SK-N-SH (cell line): ENCODE results near the gene SLC36A4. TPM values are rescaled to one million over a fixed set of nuclear protein-coding genes. Genes with fewer than 3 reads are reported as not detected.

Experiments used
- CTCF ChIA-PET: fragments of 300-600, 350-600 bp; formaldehyde crosslinking; extraction: SDS; loops from one replicate; lab custom pipeline; 2021; lab: Yijun Ruan, JAX
- POLR2A ChIA-PET: fragments of 350-600 bp; sonication (Branson Sonifier 250); formaldehyde crosslinking; extraction: SDS; loops from one replicate; lab custom pipeline; 2020; ENCODE audit warnings: antibody characterized with exemption, inconsistent platforms; lab: Yijun Ruan, JAX
- DNase-seq: peaks from one replicate; pipeline ENCODE4 v3.0.0; 2012
- H2AFZ ChIP-seq: fragments of 200-600 bp; sonication (generic); 2 replicates; pipeline ENCODE4 v1.8.1; 2016; ENCODE audit warnings: antibody characterized with exemption, mild to moderate bottlenecking, low read depth
- H3F3A ChIP-seq: fragments of 200-600 bp; sonication (generic); replicated peaks from 2 replicates; pipeline ENCODE3; 2016; ENCODE audit warnings: antibody characterized with exemption, mild to moderate bottlenecking; ENCODE audit not compliant: insufficient read depth
- H3K27ac ChIP-seq, 2 experiments: fragments of 200-500 bp in 1 of 2; fragments of 200-600 bp in 1 of 2; sonication (Bioruptor generic) in 1 of 2; sonication (generic), shearing (Covaris generic) in 1 of 2; 2 replicates each; pipeline versions ENCODE4 v1.5.1 to v1.6.1; 2014 to 2016; ENCODE audit warnings: low read depth in 2 of 2, inconsistent platforms in 1 of 2, low read length in 1 of 2, mild to moderate bottlenecking in 1 of 2, mixed read lengths in 1 of 2
- H3K27me3 ChIP-seq: fragments of 200-600 bp; sonication (generic), shearing (Covaris generic); 2 replicates; pipeline ENCODE4 v1.6.1; 2016; ENCODE audit warnings: mixed run types; ENCODE audit not compliant: insufficient read depth
- H3K36me3 ChIP-seq, 2 experiments: fragments of 200-500 bp in 1 of 2; fragments of 200-600 bp in 1 of 2; sonication (Bioruptor generic) in 1 of 2; sonication (generic) in 1 of 2; replicated peaks in 1 of 2; 2 replicates each; pipeline versions ENCODE3 to v1.5.1; 2014 to 2016; ENCODE audit warnings: low read length in 1 of 2, mild to moderate bottlenecking in 1 of 2; ENCODE audit not compliant: insufficient read depth in 2 of 2, control insufficient read depth in 1 of 2
- H3K4me1 ChIP-seq, 2 experiments: fragments of 200-500 bp in 1 of 2; fragments of 200-600 bp in 1 of 2; sonication (Bioruptor generic) in 1 of 2; sonication (generic), shearing (Covaris generic) in 1 of 2; 2 replicates each; pipeline versions ENCODE4 v1.5.1 to v1.6.1; 2014 to 2016; ENCODE audit warnings: low read depth in 1 of 2, low read length in 1 of 2, mixed run types in 1 of 2; ENCODE audit not compliant: insufficient read depth in 2 of 2, control insufficient read depth in 1 of 2
- H3K4me2 ChIP-seq: fragments of 200-600 bp; sonication (generic), shearing (Covaris generic); 2 replicates; pipeline ENCODE4 v1.6.1; 2017; ENCODE audit warnings: mixed run types
- H3K4me3 ChIP-seq, 2 experiments: fragments of 200-500 bp in 1 of 2; fragments of 200-600 bp in 1 of 2; sonication (Bioruptor generic) in 1 of 2; sonication (generic), shearing (Covaris generic) in 1 of 2; 2 replicates each; pipeline versions ENCODE4 v1.5.1 to v1.8.1; 2014 to 2016; ENCODE audit warnings: low read depth in 2 of 2, inconsistent platforms in 1 of 2, low read length in 1 of 2, mild to moderate bottlenecking in 1 of 2, mixed read lengths in 1 of 2, moderate library complexity in 1 of 2
- H3K79me2 ChIP-seq: fragments of 200-600 bp; sonication (generic); 2 replicates; pipeline ENCODE4 v1.8.1; 2017; ENCODE audit warnings: mild to moderate bottlenecking; ENCODE audit not compliant: insufficient read depth
- H3K9ac ChIP-seq: fragments of 200-600 bp; sonication (generic); 2 replicates; pipeline ENCODE4 v1.6.1; 2017; ENCODE audit warnings: mixed run types
- H3K9me2 ChIP-seq: fragments of 200-600 bp; sonication (generic); 2 replicates; pipeline ENCODE4 v1.6.1; 2017; ENCODE audit warnings: mixed run types
- H3K9me3 ChIP-seq: fragments of 200-600 bp; sonication (generic); 2 replicates; pipeline ENCODE4 v1.6.1; 2017; ENCODE audit warnings: mixed run types, mild to moderate bottlenecking, moderate library complexity
- H4K20me1 ChIP-seq: fragments of 200-600 bp; sonication (generic); 2 replicates; pipeline ENCODE4 v1.6.1; 2017; ENCODE audit warnings: mild to moderate bottlenecking, mixed run types; ENCODE audit not compliant: insufficient read depth
- EZH2phosphoT487 ChIP-seq: fragments of 200-600 bp; sonication (generic); IDR thresholded peaks from 2 replicates; pipeline ENCODE4 v1.6.1; 2017; ENCODE audit warnings: low read depth, mixed run types, mild to moderate bottlenecking, antibody characterized with exemption, moderate library complexity, borderline replicate concordance
- FOXJ3 ChIP-seq: sonication (generic); formaldehyde crosslinking; IDR thresholded peaks from 2 replicates; pipeline ENCODE4 v1.5.1; 2020; ENCODE audit warnings: mild to moderate bottlenecking, missing genetic modification reagents
- FOXM1 ChIP-seq: IDR thresholded peaks from 2 replicates; pipeline ENCODE4 v1.4.0; 2012; ENCODE audit warnings: low read depth, mild to moderate bottlenecking
- IRF3 ChIP-seq: fragments of 150-350 bp; IDR thresholded peaks from 2 replicates; pipeline ENCODE4 v1.6.1; 2016; ENCODE audit warnings: mild to moderate bottlenecking, low read depth, low read length
- MAX ChIP-seq: IDR thresholded peaks from 2 replicates; pipeline ENCODE4 v1.4.0; 2012; ENCODE audit warnings: low read depth
- MXI1 ChIP-seq: IDR thresholded peaks from 2 replicates; pipeline ENCODE4 v1.6.1; 2012; ENCODE audit warnings: mild to moderate bottlenecking, low read depth, low read length, improper control_type of control experiment
- RCOR1 ChIP-seq: fragments of 150-350 bp; IDR thresholded peaks from 2 replicates; pipeline ENCODE4 v1.6.1; 2017; ENCODE audit warnings: antibody characterized with exemption, low read length
- REST ChIP-seq: IDR thresholded peaks from 2 replicates; pipeline ENCODE4 v1.6.1; 2012; ENCODE audit warnings: mild to moderate bottlenecking, low read depth, low read length, moderate library complexity
- RFX5 ChIP-seq: IDR thresholded peaks from 2 replicates; pipeline ENCODE4 v1.6.1; 2012; ENCODE audit warnings: mild to moderate bottlenecking, improper control_type of control experiment, low read length
- RXRA ChIP-seq: IDR thresholded peaks from 2 replicates; pipeline ENCODE4 v1.4.0; 2012; ENCODE audit warnings: low read depth, mild to moderate bottlenecking, borderline replicate concordance
- TCF12 ChIP-seq: IDR thresholded peaks from 2 replicates; pipeline ENCODE4 v1.4.0; 2012
- YY1 ChIP-seq: IDR thresholded peaks from 2 replicates; pipeline ENCODE4 v1.4.0; 2012; ENCODE audit warnings: low read depth, mild to moderate bottlenecking
- ZBTB33 ChIP-seq: IDR thresholded peaks from 2 replicates; pipeline ENCODE4 v1.4.0; 2012; ENCODE audit warnings: low read depth, borderline replicate concordance
- WGBS: methylation state at CpG from one replicate; pipeline ENCODE4 v1.1.6; 2017; ENCODE audit warnings: low lambda C conversion rate; 5-methylcytosine and 5-hydroxymethylcytosine counted together
- polyA plus RNA-seq, 3 experiments: library from polyadenylated mRNA; depleted of rRNA; stranded (reverse); fragments of >200 nt; gene quantifications; 2 replicates each; pipeline ENCODE4 v1.2.3, GENCODE V29; 2012

Gene SLC36A4
- polyA plus RNA-seq, 1 of the 3 experiments (the other 2 are of a cell fraction), result 9.7 TPM

GRCh38 chr11:93209466-93209865 lies 11.7 kb upstream of the SLC36A4 start:
- Histone ChIP-seq H3K9ac (no peak overlapping the region), H3K27me3 (no peaks in the 10 kb centered on the region), H4K20me1 (no peaks in the 10 kb centered on the region), H3K79me2 (no peaks in the 10 kb centered on the region), H3K4me3 (no peak overlapping the region), H3K9me2 (no peaks in the 10 kb centered on the region), H3F3A (no peaks in the 10 kb centered on the region), H3K36me3 (no peaks in the 10 kb centered on the region), H3K4me1 (no peaks in the 10 kb centered on the region), H2AFZ (no peak overlapping the region), H3K9me3 (no peaks in the 10 kb centered on the region), H3K27ac (no peak overlapping the region), H3K4me2 (no peak overlapping the region)
- WGBS, result 61% methylated on average over 2 of the region's 2 CpGs
- no peak for TF ChIP-seq MAX
- TF ChIP-seq REST, result no peak
- TF ChIP-seq FOXJ3 (CRISPR knock-in tag), result no peak
- TF ChIP-seq TCF12, result no peak
- no peak for TF ChIP-seq MXI1
- no peak for TF ChIP-seq YY1
- TF ChIP-seq RXRA, result no peak
- no peak for TF ChIP-seq RFX5
- no peak for TF ChIP-seq IRF3
- no peak for TF ChIP-seq EZH2phosphoT487
- TF ChIP-seq FOXM1, result no peak
- TF ChIP-seq RCOR1, result no peak
- TF ChIP-seq ZBTB33, result no peak
- ChIA-PET CTCF (no interaction called here), POLR2A (no interaction called here)
- no peak for DNase-seq
